Aorta (tissue), 5 donors: ENCODE results near the gene GRM7. TPM values are rescaled to one million over a fixed set of nuclear protein-coding genes. Genes with fewer than 3 reads are reported as not detected.

Experiments
- ATAC-seq: fragments of 200-7000 bp; cut with Tn5 transposase; one replicate; pipeline ENCODE4 v1.9.1; 2022; ENCODE audit warnings: moderate library complexity; ENCODE audit not compliant: low FRiP score
- DNase-seq, 2 donors: peaks; one replicate each; pipeline ENCODE4 v3.0.0-alpha.2; 2020
- H3K27ac ChIP-seq, 2 donors: one replicate each; pipeline ENCODE4 v1.5.1; 2013; ENCODE audit warnings: low read length in 2 of 2, mild to moderate bottlenecking in 2 of 2, moderate library complexity in 2 of 2, control low read depth in 1 of 2, inconsistent platforms in 1 of 2, low read depth in 1 of 2
- H3K27me3 ChIP-seq, 2 donors: one replicate each; pipeline ENCODE4 v1.6.1; 2013; ENCODE audit warnings: control low read depth in 1 of 2, low read length in 1 of 2, mild to moderate bottlenecking in 1 of 2, moderate library complexity in 1 of 2; ENCODE audit not compliant: insufficient read depth in 2 of 2, control insufficient read depth in 1 of 2
- H3K36me3 ChIP-seq, 2 donors: one replicate each; pipeline ENCODE4 v1.6.1; 2013; ENCODE audit warnings: control low read depth in 1 of 2, low read length in 1 of 2, mild to moderate bottlenecking in 1 of 2; ENCODE audit not compliant: insufficient read depth in 2 of 2, control insufficient read depth in 1 of 2
- H3K4me1 ChIP-seq, 2 donors: one replicate each; pipeline ENCODE4 v1.6.1; 2013; ENCODE audit warnings: low read length in 2 of 2, control low read depth in 1 of 2, mild to moderate bottlenecking in 1 of 2, moderate library complexity in 1 of 2; ENCODE audit not compliant: insufficient read depth in 2 of 2, control insufficient read depth in 1 of 2
- H3K4me3 ChIP-seq, 2 donors: one replicate each; pipeline ENCODE4 v1.5.1; 2013; ENCODE audit warnings: low read length in 2 of 2, control low read depth in 1 of 2, mild to moderate bottlenecking in 1 of 2
- H3K9me3 ChIP-seq: one replicate; pipeline ENCODE4 v1.6.1; 2013; ENCODE audit warnings: mild to moderate bottlenecking, low read length; ENCODE audit not compliant: control insufficient read depth
- WGBS, 2 donors: extraction: QIAGEN DNeasy Blood & Tissue Kit; methylation state at CpG; one replicate each; pipeline ENCODE4 v1.1.7; 2013; 5-methylcytosine and 5-hydroxymethylcytosine counted together
- intact Hi-C, 2 donors: fragments of 100-400 bp; cut with DNase I; formaldehyde crosslinking; loops; one replicate each; pipeline versions ENCODE4 v1.14.2 to v1.15.0; 2022
- polyA plus RNA-seq, 2 donors: library from polyadenylated mRNA; stranded (reverse); fragments of 200-250 nt; gene quantifications; one replicate each; pipeline ENCODE4 v1.2.3, GENCODE V29; 2013
- total RNA-seq, 2 donors: library from RNA; stranded (reverse); fragmentation: NEBNext Ultra II Directional; extraction: Animal tissue kit (Norgen Biotek cat#: 25700); gene quantifications; one replicate each; pipeline ENCODE4 v1.2.1, GENCODE V29; 2021
- donor health status: healthy with polysubstance abuse.
- donor health status: Bipolar disorder and iron deficiency.
- donor health status: DM: no; HTN: no; CAD: no.
- donor health status: DM: no; HTN: no; CAD: no.
- donor health status: DM: yes; HTN: yes; CAD: no.

GRM7 gene
- total and polyA plus RNA-seq, 4 donors = 0.10 to 2.5 (median 0.50) TPM

- ATAC-seq = no peak
- Histone ChIP-seq H3K4me1 (no peaks in the 10 kb centered on the region), H3K9me3 (no peaks in the 10 kb centered on the region), H3K4me3 (no peak overlapping the region), H3K27ac (no peak overlapping the region), H3K36me3 (no peaks in the 10 kb centered on the region), H3K27me3 (no peaks in the 10 kb centered on the region)
- 74 to 76% methylated on average over 3 of the region's 3 CpGs for WGBS, 2 donors
- DNase-seq = no peak
- intact Hi-C loops = no loop called here
These were observed 213.3 kb downstream of the GRM7 start for GRCh38 chr3:7074217-7074616.

GRCh38 chr3:7075117-7075516 lies 214.2 kb downstream of the GRM7 start:
- H3K4me3 ChIP-seq = no peak overlapping the region
- no peaks in the 10 kb centered on the region for H3K27me3 ChIP-seq
- H3K4me1 ChIP-seq = no peaks in the 10 kb centered on the region
- WGBS, 2 donors = 36 to 53% methylated on average over 1 of the region's 1 CpG
- H3K9me3 ChIP-seq = no peaks in the 10 kb centered on the region
- no peak for DNase-seq
- intact Hi-C loops = no loop called here
- no peaks in the 10 kb centered on the region for H3K36me3 ChIP-seq
- H3K27ac ChIP-seq = no peak overlapping the region
- ATAC-seq = no peak

GRCh38 chr3:7075901-7076300 lies 215.0 kb downstream of the GRM7 start:
- no peaks in the 10 kb centered on the region for H3K4me1 ChIP-seq
- no peaks in the 10 kb centered on the region for H3K9me3 ChIP-seq
- H3K27me3 ChIP-seq = no peaks in the 10 kb centered on the region
- H3K27ac ChIP-seq = no peak overlapping the region
- no peaks in the 10 kb centered on the region for H3K36me3 ChIP-seq
- intact Hi-C loops = no loop called here
- DNase-seq = no peak
- H3K4me3 ChIP-seq = no peak overlapping the region
- no peak for ATAC-seq
- 81 to 88% methylated on average over 1 of the region's 1 CpG for WGBS, 2 donors

GRCh38 chr3:7082244-7082643 lies 221.3 kb downstream of the GRM7 start:
- intact Hi-C loops = no loop called here
- Histone ChIP-seq H3K4me3 (no peak overlapping the region), H3K9me3 (no peaks in the 10 kb centered on the region), H3K27me3 (no peaks in the 10 kb centered on the region), H3K27ac (no peak overlapping the region), H3K4me1 (peaks cover 0 to 4% of the 10 kb centered on the region in 2 donors), H3K36me3 (no peaks in the 10 kb centered on the region)
- ATAC-seq (no peak), DNase-seq (no peak)
- WGBS, 2 donors = 97% methylated on average over 3 of the region's 3 CpGs

- H3K27ac ChIP-seq = no peak overlapping the region
- DNase-seq = no peak
- no peaks in the 10 kb centered on the region for H3K27me3 ChIP-seq
- H3K4me3 ChIP-seq = no peak overlapping the region
- 9 to 16% methylated on average over 2 of the region's 2 CpGs for WGBS, 2 donors
- peak; percentile 69 for ATAC-seq
- peaks cover 2 to 4% of the 10 kb centered on the region in 2 donors for H3K4me1 ChIP-seq
- no peaks in the 10 kb centered on the region for H3K36me3 ChIP-seq
- intact Hi-C loops = no loop called here
- no peaks in the 10 kb centered on the region for H3K9me3 ChIP-seq
These were observed 225.5 kb downstream of the GRM7 start for GRCh38 chr3:7086417-7086816.

- Histone ChIP-seq H3K27me3 (no peaks in the 10 kb centered on the region), H3K9me3 (no peaks in the 10 kb centered on the region), H3K4me1 (no peaks in the 10 kb centered on the region), H3K4me3 (no peak overlapping the region), H3K36me3 (no peaks in the 10 kb centered on the region), H3K27ac (no peak overlapping the region)
- no peak for DNase-seq
- intact Hi-C loops = no loop called here
- 9 to 23% methylated on average over 1 of the region's 1 CpG for WGBS, 2 donors
- no peak for ATAC-seq
These were observed 234.2 kb downstream of the GRM7 start for GRCh38 chr3:7095116-7095515.

- H3K27ac ChIP-seq = no peak overlapping the region
- WGBS, 2 donors = 81 to 82% methylated on average over 1 of the region's 1 CpG
- H3K27me3 ChIP-seq = no peaks in the 10 kb centered on the region
- intact Hi-C loops = no loop called here
- no peak for ATAC-seq
- H3K4me3 ChIP-seq = no peak overlapping the region
- H3K9me3 ChIP-seq = no peaks in the 10 kb centered on the region
- H3K4me1 ChIP-seq = no peaks in the 10 kb centered on the region
- no peak for DNase-seq
- no peaks in the 10 kb centered on the region for H3K36me3 ChIP-seq
These were observed 239.2 kb downstream of the GRM7 start for GRCh38 chr3:7100136-7100535.

- H3K27me3 ChIP-seq = no peaks in the 10 kb centered on the region
- DNase-seq (no peak), ATAC-seq (no peak)
- no peak overlapping the region for H3K27ac ChIP-seq
- no peaks in the 10 kb centered on the region for H3K9me3 ChIP-seq
- H3K36me3 ChIP-seq = no peaks in the 10 kb centered on the region
- WGBS, 2 donors = 3 to 17% methylated on average over 1 of the region's 1 CpG
- H3K4me1 ChIP-seq = no peaks in the 10 kb centered on the region
- intact Hi-C loops = no loop called here
- H3K4me3 ChIP-seq = no peak overlapping the region
These were observed 245.7 kb downstream of the GRM7 start for GRCh38 chr3:7106635-7107034.

GRCh38 chr3:7112523-7113056 lies 251.7 kb downstream of the GRM7 start:
- no peak for DNase-seq
- Histone ChIP-seq H3K9me3 (no peaks in the 10 kb centered on the region), H3K27ac (no peak overlapping the region), H3K27me3 (no peaks in the 10 kb centered on the region), H3K36me3 (no peaks in the 10 kb centered on the region), H3K4me3 (no peak overlapping the region), H3K4me1 (no peaks in the 10 kb centered on the region)
- 92 to 95% methylated on average over 1 of the region's 1 CpG for WGBS, 2 donors
- ATAC-seq = no peak
- intact Hi-C loops = no loop called here
